DND-41 (cell line): Measurements from ENCODE around the gene MLLT11.

Experiments used
- ATAC-seq: fragments of 200-7000 bp; cut with Tn5 transposase; 3 replicates; pipeline ENCODE4 v1.9.1; 2021; ENCODE audit warnings: low read depth; ENCODE audit not compliant: insufficient read depth
- DNase-seq: peaks from one replicate; pipeline ENCODE4 v3.0.0-alpha.2; 2020
- H2AFZ ChIP-seq: 2 replicates; pipeline ENCODE4 v1.6.0; 2012; ENCODE audit warnings: low read depth, low read length
- H3K27ac ChIP-seq: 2 replicates; pipeline ENCODE4 v1.5.1; 2012; ENCODE audit warnings: low read length, inconsistent platforms
- H3K27me3 ChIP-seq: fragments of 200-600 bp; sonication (generic); 2 replicates; pipeline ENCODE4 v1.6.0; 2012; ENCODE audit warnings: low read length, mild to moderate bottlenecking, inconsistent platforms; ENCODE audit not compliant: insufficient read depth, poor library complexity
- H3K36me3 ChIP-seq: 2 replicates; pipeline ENCODE4 v1.5.1; 2012; ENCODE audit warnings: low read length, inconsistent platforms; ENCODE audit not compliant: insufficient read depth
- H3K4me1 ChIP-seq: 2 replicates; pipeline ENCODE4 v1.5.1; 2012; ENCODE audit warnings: mild to moderate bottlenecking, low read length; ENCODE audit not compliant: insufficient read depth
- H3K4me2 ChIP-seq: 2 replicates; pipeline ENCODE4 v1.6.0; 2012; ENCODE audit warnings: mild to moderate bottlenecking, moderate library complexity, low read length, inconsistent platforms; ENCODE audit not compliant: insufficient read depth
- H3K4me3 ChIP-seq, 2 experiments: fragments of 200-600 bp in 1 of 2; shearing (Covaris generic) in 1 of 2; 2 replicates each; pipeline ENCODE4 v1.5.1; 2012 to 2016; ENCODE audit warnings: inconsistent platforms in 2 of 2, low read length in 2 of 2, mild to moderate bottlenecking in 2 of 2, low read depth in 1 of 2, moderate library complexity in 1 of 2
- H3K79me2 ChIP-seq: 2 replicates; pipeline ENCODE4 v1.6.0; 2012; ENCODE audit warnings: low read length, inconsistent platforms; ENCODE audit not compliant: insufficient read depth
- H3K9ac ChIP-seq: 2 replicates; pipeline ENCODE4 v1.6.0; 2012; ENCODE audit warnings: low read depth, mild to moderate bottlenecking, inconsistent platforms, low read length, moderate library complexity
- H3K9me3 ChIP-seq: 2 replicates; pipeline ENCODE4 v1.5.1; 2012; ENCODE audit warnings: low read length, moderate library complexity, mild to moderate bottlenecking, inconsistent platforms; ENCODE audit not compliant: insufficient read depth, severe bottlenecking
- H4K20me1 ChIP-seq: 2 replicates; pipeline ENCODE4 v1.6.0; 2012; ENCODE audit warnings: low read length; ENCODE audit not compliant: insufficient read depth
- EZH2 ChIP-seq: IDR thresholded peaks from 3 replicates; pipeline ENCODE4 v1.6.1; 2012; ENCODE audit warnings: borderline replicate concordance, low read depth, mild to moderate bottlenecking, moderate library complexity, low read length, inconsistent platforms; ENCODE audit not compliant: severe bottlenecking
- TF ChIP-seq, protein P1 (sequence below): IDR thresholded peaks from 2 replicates; pipeline ENCODE4 v1.5.1; 2012; ENCODE audit warnings: borderline replicate concordance, low read length, moderate library complexity, mild to moderate bottlenecking; ENCODE audit not compliant: poor library complexity, severe bottlenecking; ENCODE audit errors: extremely low read depth

MLLT11 gene

DNA sequence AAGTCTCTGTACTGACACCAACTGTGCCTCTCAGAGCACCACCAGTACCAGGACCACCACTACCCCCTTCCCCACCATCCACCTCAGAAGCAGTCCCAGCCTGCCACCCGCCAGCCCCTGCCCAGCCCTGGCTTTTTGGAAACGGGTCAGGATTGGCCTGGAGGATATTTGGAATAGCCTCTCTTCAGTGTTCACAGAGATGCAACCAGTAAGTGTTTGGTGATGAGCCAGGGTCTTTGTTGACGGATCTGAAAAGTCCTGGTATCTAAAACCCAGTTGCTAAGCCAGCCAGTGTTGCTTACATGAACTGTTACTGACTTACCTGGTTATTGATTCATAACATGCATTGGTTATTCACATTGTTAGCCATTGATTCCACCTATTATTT, 11.6 kb upstream of the MLLT11 start:
- DNase-seq (no peak), ATAC-seq (peak; percentile 63; the same call in 2 of the 3 replicates)
- no peak overlapping the region for H3K9ac ChIP-seq
- no peaks in the 10 kb centered on the region for H3K27me3 ChIP-seq
- no peaks in the 10 kb centered on the region for H4K20me1 ChIP-seq
- no peak for TF ChIP-seq EZH2
- TF ChIP-seq, protein P1, sequence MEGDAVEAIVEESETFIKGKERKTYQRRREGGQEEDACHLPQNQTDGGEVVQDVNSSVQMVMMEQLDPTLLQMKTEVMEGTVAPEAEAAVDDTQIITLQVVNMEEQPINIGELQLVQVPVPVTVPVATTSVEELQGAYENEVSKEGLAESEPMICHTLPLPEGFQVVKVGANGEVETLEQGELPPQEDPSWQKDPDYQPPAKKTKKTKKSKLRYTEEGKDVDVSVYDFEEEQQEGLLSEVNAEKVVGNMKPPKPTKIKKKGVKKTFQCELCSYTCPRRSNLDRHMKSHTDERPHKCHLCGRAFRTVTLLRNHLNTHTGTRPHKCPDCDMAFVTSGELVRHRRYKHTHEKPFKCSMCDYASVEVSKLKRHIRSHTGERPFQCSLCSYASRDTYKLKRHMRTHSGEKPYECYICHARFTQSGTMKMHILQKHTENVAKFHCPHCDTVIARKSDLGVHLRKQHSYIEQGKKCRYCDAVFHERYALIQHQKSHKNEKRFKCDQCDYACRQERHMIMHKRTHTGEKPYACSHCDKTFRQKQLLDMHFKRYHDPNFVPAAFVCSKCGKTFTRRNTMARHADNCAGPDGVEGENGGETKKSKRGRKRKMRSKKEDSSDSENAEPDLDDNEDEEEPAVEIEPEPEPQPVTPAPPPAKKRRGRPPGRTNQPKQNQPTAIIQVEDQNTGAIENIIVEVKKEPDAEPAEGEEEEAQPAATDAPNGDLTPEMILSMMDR, result peak; percentile 50
- H3K4me2 ChIP-seq, result peak overlapping the region; percentile 76
- H3K36me3 ChIP-seq, result peaks cover 23% of the 10 kb centered on the region
- H3K79me2 ChIP-seq, result no peaks in the 10 kb centered on the region
- peaks cover 18% of the 10 kb centered on the region for H3K4me1 ChIP-seq
- no peak overlapping the region for H3K27ac ChIP-seq
- no peak overlapping the region for H2AFZ ChIP-seq
- no peaks in the 10 kb centered on the region for H3K9me3 ChIP-seq
- H3K4me3 ChIP-seq, result no peak overlapping the region; a peak in 1 of 4 replicates

GRCh38 chr1:151049458-151049857, 10.7 kb upstream of the MLLT11 start:
- Histone ChIP-seq H3K36me3 (peaks cover 31% of the 10 kb centered on the region), H3K79me2 (no peaks in the 10 kb centered on the region), H3K27ac (no peak overlapping the region), H3K27me3 (no peaks in the 10 kb centered on the region), H4K20me1 (no peaks in the 10 kb centered on the region), H3K9ac (no peak overlapping the region), H3K4me1 (peaks cover 18% of the 10 kb centered on the region), H2AFZ (no peak overlapping the region), H3K4me2 (no peak overlapping the region), H3K9me3 (no peaks in the 10 kb centered on the region), H3K4me3 (no peak overlapping the region)
- no peak for DNase-seq
- ATAC-seq, result no peak
- TF ChIP-seq, protein P1, result no peak
- TF ChIP-seq EZH2, result no peak

GRCh38 chr1:151050051-151050688, 10.0 kb upstream of the MLLT11 start:
- Histone ChIP-seq H3K9ac (no peak overlapping the region), H3K27ac (no peak overlapping the region), H3K4me1 (peaks cover 18% of the 10 kb centered on the region), H2AFZ (no peak overlapping the region), H3K9me3 (no peaks in the 10 kb centered on the region), H3K4me2 (no peak overlapping the region), H3K36me3 (peaks cover 38% of the 10 kb centered on the region), H3K27me3 (no peaks in the 10 kb centered on the region), H3K4me3 (no peak overlapping the region), H3K79me2 (no peaks in the 10 kb centered on the region), H4K20me1 (0 out of 2 replicates have a peak, but pooled peaks cover 2% of the 10 kb centered on the region)
- ATAC-seq (no peak), DNase-seq (no peak)
- TF ChIP-seq EZH2, result no peak
- TF ChIP-seq, protein P1, result no peak
